Testis (tissue), 3 donors: ENCODE measurements around the gene ASCC1. TPM values are rescaled to one million over a fixed set of nuclear protein-coding genes. Genes with fewer than 3 reads are reported as not detected.

Experiments used
- DNase-seq: peaks from one replicate; pipeline ENCODE4 v3.0.0-alpha.2; 2019
- H3K27ac ChIP-seq, 2 donors: fragments of 200-600 bp; sonication (generic); one replicate each; pipeline ENCODE4 v1.5.1; 2019
- H3K27me3 ChIP-seq: fragments of 200-600 bp; sonication (generic); one replicate; pipeline ENCODE4 v1.5.1; 2019
- H3K36me3 ChIP-seq: fragments of 200-600 bp; sonication (generic); one replicate; pipeline ENCODE4 v1.5.1; 2017; ENCODE audit warnings: low read depth; ENCODE audit errors: missing control alignments
- H3K4me1 ChIP-seq: fragments of 200-600 bp; sonication (generic); one replicate; pipeline ENCODE4 v1.5.1; 2019
- H3K4me3 ChIP-seq, 2 donors: fragments of 200-600 bp; sonication (generic); one replicate each; pipeline ENCODE4 v1.5.1; 2017 to 2019
- H3K9me3 ChIP-seq: fragments of 200-600 bp; sonication (generic); one replicate; pipeline ENCODE4 v1.5.1; 2017
- CTCF ChIP-seq, 3 experiments: fragments of 450-650 bp in 2 of 3; fragments of 200-600 bp in 1 of 3; sonication (generic) in 1 of 3; IDR thresholded peaks; one replicate each; pipeline ENCODE4 v1.5.1; 2016 to 2019; ENCODE audit warnings: antibody characterized with exemption in 3 of 3, mild to moderate bottlenecking in 2 of 3, moderate library complexity in 1 of 3
- POLR2A ChIP-seq: fragments of 450-650 bp; IDR thresholded peaks from one replicate; pipeline ENCODE4 v1.6.1; 2017; ENCODE audit warnings: antibody characterized with exemption, mild to moderate bottlenecking, moderate library complexity
- WGBS, 2 donors: methylation state at CpG; one replicate each; pipeline ENCODE4 v1.1.5; 2018; 5-methylcytosine and 5-hydroxymethylcytosine counted together
- intact Hi-C: fragments of 100-400 bp; cut with DNase I; formaldehyde crosslinking; loops from one replicate; pipeline ENCODE4 v1.15.1; 2023; ENCODE audit warnings: low total_unique reads
- polyA plus RNA-seq: library from polyadenylated mRNA; stranded (reverse); fragments of 350-450 nt; fragmentation: Illumina TruSeq; extraction: RNeasy Lipid Tissue Mini Kit (QIAGEN cat#74804); gene quantifications from one replicate; pipeline ENCODE4 v1.2.3, GENCODE V29; 2014; ENCODE audit warnings: low read depth, low replicate concordance; ENCODE audit not compliant: insufficient read depth
- total RNA-seq, 2 donors: library from RNA; depleted of rRNA; stranded (reverse); fragments of >200 nt; gene quantifications; one replicate each; pipeline ENCODE4 v1.2.3, GENCODE V29; 2016

The ASCC1 gene
- total and polyA plus RNA-seq, 3 donors from 2014 or later, result 47.4 to 58.3 (median 48.8) TPM

GRCh38 chr10:72170263-72170662, 45.8 kb downstream of the ASCC1 start:
- no peak overlapping the region for H3K27ac ChIP-seq
- H3K4me3 ChIP-seq, result no peak overlapping the region
- no peaks in the 10 kb centered on the region for H3K4me1 ChIP-seq
- no peaks in the 10 kb centered on the region for H3K27me3 ChIP-seq
- no peaks in the 10 kb centered on the region for H3K36me3 ChIP-seq
- 50 to 82% methylated on average over 1 to 4 of the region's 4 CpGs for WGBS, 2 donors
- no peak for DNase-seq
- intact Hi-C loops, result no loop called here
- TF ChIP-seq CTCF (IDR thresholded peaks at IDR 0.05) (no peak), POLR2A (no peak)
- no peaks in the 10 kb centered on the region for H3K9me3 ChIP-seq

GRCh38 chr10:72167118-72167517, 49.0 kb downstream of the ASCC1 start:
- TF ChIP-seq CTCF (IDR thresholded peaks at IDR 0.05) (no peak), POLR2A (no peak)
- H3K9me3 ChIP-seq, result no peaks in the 10 kb centered on the region
- H3K4me3 ChIP-seq, result no peak overlapping the region
- H3K4me1 ChIP-seq, result no peaks in the 10 kb centered on the region
- intact Hi-C loops, result no loop called here
- DNase-seq, result no peak
- H3K27ac ChIP-seq, result no peak overlapping the region
- WGBS, 2 donors, result 92 to 96% methylated on average over 3 of the region's 3 CpGs
- H3K27me3 ChIP-seq, result no peaks in the 10 kb centered on the region
- no peaks in the 10 kb centered on the region for H3K36me3 ChIP-seq

- no peak for TF ChIP-seq POLR2A
- no peak for TF ChIP-seq CTCF (IDR thresholded peaks at IDR 0.05)
- Histone ChIP-seq H3K4me3 (no peak overlapping the region), H3K27ac (no peak overlapping the region), H3K36me3 (no peaks in the 10 kb centered on the region), H3K27me3 (no peaks in the 10 kb centered on the region), H3K4me1 (no peaks in the 10 kb centered on the region), H3K9me3 (no peaks in the 10 kb centered on the region)
- DNase-seq, result no peak
- WGBS, 2 donors, result 92% methylated on average over 2 of the region's 2 CpGs
- intact Hi-C loops, result no loop called here
Observed at GRCh38 chr10:72164617-72165016, 51.5 kb downstream of the ASCC1 start.

- Histone ChIP-seq H3K36me3 (no peaks in the 10 kb centered on the region), H3K27ac (no peak overlapping the region), H3K9me3 (no peaks in the 10 kb centered on the region), H3K4me1 (no peaks in the 10 kb centered on the region), H3K27me3 (no peaks in the 10 kb centered on the region), H3K4me3 (no peak overlapping the region)
- TF ChIP-seq POLR2A, result no peak
- no peak for TF ChIP-seq CTCF (IDR thresholded peaks at IDR 0.05)
- 88 to 90% methylated on average over 1 of the region's 1 CpG for WGBS, 2 donors
- intact Hi-C loops, result no loop called here
- DNase-seq, result no peak
Observed at GRCh38 chr10:72162978-72163377, 53.1 kb downstream of the ASCC1 start.

- no peaks in the 10 kb centered on the region for H3K27me3 ChIP-seq
- no peak for DNase-seq
- 77 to 87% methylated on average over 9 of the region's 9 CpGs for WGBS, 2 donors
- H3K36me3 ChIP-seq, result no peaks in the 10 kb centered on the region
- intact Hi-C loops, result no loop called here
- H3K4me3 ChIP-seq, result no peak overlapping the region
- TF ChIP-seq CTCF (IDR thresholded peaks at IDR 0.05), result no peak
- TF ChIP-seq POLR2A, result no peak
- no peaks in the 10 kb centered on the region for H3K9me3 ChIP-seq
- no peaks in the 10 kb centered on the region for H3K4me1 ChIP-seq
- H3K27ac ChIP-seq, result no peak overlapping the region
Observed at GRCh38 chr10:72158176-72158575, 57.9 kb downstream of the ASCC1 start.
